SHP77 (cell line): Measurements from ENCODE around the gene SPIRE2.
A peak's percentile ranks its signal among the peaks of the same experiment; 100 is the strongest.
"Not testable (repeated sequence)": the region's sequence is repeated elsewhere in the genome, so short reads cannot be mapped to it uniquely, and the experiment has no call there.

Source experiments
- DNase-seq, 2 experiments: peaks; one replicate each; lab custom pipeline; 2025; lab: John Stamatoyannopoulos, UW

Gene SPIRE2

GRCh38 chr16:89808475-89808874 is 19.8 kb upstream of the SPIRE2 start:
- no peak for DNase-seq

GRCh38 chr16:89811321-89811720 is 17.0 kb upstream of the SPIRE2 start:
- peak; percentile 35 to 63 for DNase-seq

GRCh38 chr16:89815639-89816348 is 12.5 kb upstream of the SPIRE2 start:
- no peak for DNase-seq

GRCh38 chr16:89818851-89819403 is 9.3 kb upstream of the SPIRE2 start:
- DNase-seq, result not testable (repeated sequence)

GRCh38 chr16:89819448-89819847 is 8.8 kb upstream of the SPIRE2 start:
- not testable (repeated sequence) for DNase-seq

- DNase-seq, result no peak
These were observed 6.7 kb upstream of the SPIRE2 start for GRCh38 chr16:89821438-89822187.

- DNase-seq, result peak in 1 of 2 experiments; percentile 41
These were observed 5.8 kb upstream of the SPIRE2 start for GRCh38 chr16:89822188-89823086.

- DNase-seq, result peak; percentile 74
These were observed 5.0 kb upstream of the SPIRE2 start for GRCh38 chr16:89823087-89823823.

- DNase-seq, result not testable (repeated sequence)
These were observed 4.5 kb upstream of the SPIRE2 start for GRCh38 chr16:89823824-89824148.

- DNase-seq, result no peak
These were observed 1.5 kb upstream of the SPIRE2 start for GRCh38 chr16:89826531-89827382.

- peak; percentile 62 to 65 for DNase-seq
These were observed 684 bp upstream of the SPIRE2 start for GRCh38 chr16:89827383-89828198.

GRCh38 chr16:89828870-89829629 is 775 bp downstream of the SPIRE2 start:
- peak in 1 of 2 experiments; percentile 52 for DNase-seq

- peak; percentile 45 to 73 for DNase-seq
These were observed 1.6 kb downstream of the SPIRE2 start for GRCh38 chr16:89829630-89830437.

- DNase-seq, result no peak
These were observed 3.6 kb downstream of the SPIRE2 start for GRCh38 chr16:89831810-89832328.

- DNase-seq, result not testable (repeated sequence)
These were observed 5.5 kb downstream of the SPIRE2 start for GRCh38 chr16:89833664-89834363.

GRCh38 chr16:89834813-89835363 is 6.6 kb downstream of the SPIRE2 start:
- DNase-seq, result not testable (repeated sequence)

- not testable (repeated sequence) for DNase-seq
These were observed 8.2 kb downstream of the SPIRE2 start for GRCh38 chr16:89836484-89836883.
